Measurements from ENCODE around the gene SKAP1.
"Not testable (repeated sequence)": the region's sequence is repeated elsewhere in the genome, so short reads cannot be mapped to it uniquely, and the experiment has no call there.

SKAP1 gene

GRCh38 chr17:48207036-48207435 lies 223.0 kb downstream of the SKAP1 start:
- DNase-seq (ENCODE audit: low read depth, low spot score); H3K4me3 ChIP-seq (ENCODE audit: low read length): not testable (repeated sequence)

GRCh38 chr17:48202959-48203358 lies 227.1 kb downstream of the SKAP1 start:
- H3K4me3 ChIP-seq (ENCODE audit: low read length) = no peak overlapping the region
- no peak for DNase-seq (ENCODE audit: low read depth, low spot score)

GRCh38 chr17:48198950-48199541 lies 231.0 kb downstream of the SKAP1 start:
- H3K4me3 ChIP-seq (ENCODE audit: low read length) = no peak overlapping the region
- no peak for DNase-seq (ENCODE audit: low read depth, low spot score)

GRCh38 chr17:48195910-48196309 lies 234.1 kb downstream of the SKAP1 start:
- DNase-seq (ENCODE audit: low read depth, low spot score) = no peak
- no peak overlapping the region for H3K4me3 ChIP-seq (ENCODE audit: low read length)

GRCh38 chr17:48194097-48194550 lies 235.9 kb downstream of the SKAP1 start:
- H3K4me3 ChIP-seq (ENCODE audit: low read length) = no peak overlapping the region
- peak; percentile 86 for DNase-seq (ENCODE audit: low read depth, low spot score)

- DNase-seq (ENCODE audit: low read depth, low spot score) = no peak
- no peak overlapping the region for H3K4me3 ChIP-seq (ENCODE audit: low read length)
Measured at GRCh38 chr17:48192321-48192731, 237.7 kb downstream of the SKAP1 start.

- no peak overlapping the region for H3K4me3 ChIP-seq (ENCODE audit: low read length)
- no peak for DNase-seq (ENCODE audit: low read depth, low spot score)
Measured at GRCh38 chr17:48191362-48191761, 238.7 kb downstream of the SKAP1 start.

GRCh38 chr17:48190871-48191270 lies 239.1 kb downstream of the SKAP1 start:
- DNase-seq (ENCODE audit: low read depth, low spot score) = no peak
- H3K4me3 ChIP-seq (ENCODE audit: low read length) = no peak overlapping the region

- no peak for DNase-seq (ENCODE audit: low read depth, low spot score)
Measured at GRCh38 chr17:48187872-48188608, 242.0 kb downstream of the SKAP1 start.

GRCh38 chr17:48186317-48186716 lies 243.7 kb downstream of the SKAP1 start:
- not testable (repeated sequence) for H3K4me3 ChIP-seq (ENCODE audit: low read length); DNase-seq (ENCODE audit: low read depth, low spot score)

More at GRCh38 chr17:48187872-48188608, 242.0 kb downstream of the SKAP1 start:
- no peak overlapping the region for H3K4me3 ChIP-seq (ENCODE audit: low read length)

- no peak overlapping the region for H3K4me3 ChIP-seq (ENCODE audit: low read length)
- no peak for DNase-seq (ENCODE audit: low read depth, low spot score)
Measured at GRCh38 chr17:48184721-48185120, 245.3 kb downstream of the SKAP1 start.

- no peak for DNase-seq (ENCODE audit: low read depth, low spot score)
- no peak overlapping the region for H3K4me3 ChIP-seq (ENCODE audit: low read length)
Measured at GRCh38 chr17:48181653-48182052, 248.4 kb downstream of the SKAP1 start.

GRCh38 chr17:48180842-48181629 lies 249.0 kb downstream of the SKAP1 start:
- DNase-seq (ENCODE audit: low read depth, low spot score) = no peak
- no peak overlapping the region for H3K4me3 ChIP-seq (ENCODE audit: low read length)

- no peak for DNase-seq (ENCODE audit: low read depth, low spot score)
- no peak overlapping the region for H3K4me3 ChIP-seq (ENCODE audit: low read length)
Measured at GRCh38 chr17:48179071-48179945, 250.7 kb downstream of the SKAP1 start.

- no peak for DNase-seq (ENCODE audit: low read depth, low spot score)
- no peak overlapping the region for H3K4me3 ChIP-seq (ENCODE audit: low read length)
Measured at GRCh38 chr17:48178317-48178716, 251.7 kb downstream of the SKAP1 start.

GRCh38 chr17:48177816-48178215 lies 252.2 kb downstream of the SKAP1 start:
- no peak for DNase-seq (ENCODE audit: low read depth, low spot score)
- no peak overlapping the region for H3K4me3 ChIP-seq (ENCODE audit: low read length)

GRCh38 chr17:48176471-48176855 lies 253.6 kb downstream of the SKAP1 start:
- DNase-seq (ENCODE audit: low read depth, low spot score) = no peak
- no peak overlapping the region for H3K4me3 ChIP-seq (ENCODE audit: low read length)

GRCh38 chr17:48175692-48176470 lies 254.1 kb downstream of the SKAP1 start:
- H3K4me3 ChIP-seq (ENCODE audit: low read length) = no peak overlapping the region
- no peak for DNase-seq (ENCODE audit: low read depth, low spot score)
